H1 (cell line): ENCODE data around the gene GALNT17. TPM values are rescaled to one million over a fixed set of nuclear protein-coding genes. Genes with fewer than 3 reads are reported as not detected.

Source experiments
- CTCF ChIA-PET: fragments of 300-600 bp; sonication (Branson Sonifier 250); formaldehyde crosslinking; loops from one replicate; lab custom pipeline; 2021; ENCODE audit not compliant: partially characterized antibody; lab: Charles Lee
- POLR2A ChIA-PET: fragments of 300-600 bp; sonication (Branson Sonifier 250); formaldehyde crosslinking; loops from one replicate; lab custom pipeline; 2021; ENCODE audit warnings: inconsistent platforms; ENCODE audit not compliant: partially characterized antibody; lab: Charles Lee
- DNase-seq, 2 experiments: peaks; one replicate each; pipeline versions ENCODE4 v3.0.0 to v3.0.0-alpha.2; 2010 to 2022; ENCODE audit warnings: low spot score in 2 of 2, low read depth in 1 of 2, mixed read lengths in 1 of 2
- FAIRE-seq: peaks from 2 replicates; lab custom pipeline; 2011; peaks lifted over from hg19 to GRCh38; lab: Jason Lieb, UNC
- H2AFZ ChIP-seq: 2 replicates; pipeline ENCODE4 v1.8.1; 2012; ENCODE audit warnings: low read length, inconsistent platforms
- H2AK5ac ChIP-seq: 2 replicates; pipeline ENCODE4 v1.6.1; 2013; ENCODE audit warnings: low read depth, low read length
- H2BK120ac ChIP-seq: replicated peaks from 2 replicates; pipeline ENCODE3; 2013; ENCODE audit warnings: low read depth, low read length, inconsistent platforms
- H2BK12ac ChIP-seq: 2 replicates; pipeline ENCODE4 v1.6.1; 2013; ENCODE audit warnings: low read depth, low read length
- H2BK15ac ChIP-seq: 2 replicates; pipeline ENCODE4 v1.6.1; 2013; ENCODE audit warnings: low read length
- H2BK20ac ChIP-seq: 2 replicates; pipeline ENCODE4 v1.6.1; 2013; ENCODE audit warnings: low read length
- H2BK5ac ChIP-seq: 2 replicates; pipeline ENCODE4 v1.6.1; 2013; ENCODE audit warnings: low read depth, low read length
- H3K14ac ChIP-seq: 2 replicates; pipeline ENCODE4 v1.6.1; 2013; ENCODE audit warnings: inconsistent platforms; ENCODE audit not compliant: insufficient read length
- H3K18ac ChIP-seq: 2 replicates; pipeline ENCODE4 v1.6.1; 2013; ENCODE audit warnings: low read length; ENCODE audit errors: extremely low read depth
- H3K23ac ChIP-seq: 2 replicates; pipeline ENCODE4 v1.6.1; 2013; ENCODE audit warnings: inconsistent platforms; ENCODE audit not compliant: insufficient read length
- H3K23me2 ChIP-seq: 2 replicates; pipeline ENCODE4 v1.6.1; 2013; ENCODE audit warnings: low read depth, low read length
- H3K27ac ChIP-seq: 2 replicates; pipeline ENCODE4 v1.6.1; 2011; ENCODE audit warnings: low read depth, low read length, inconsistent platforms
- H3K27me3 ChIP-seq, 4 experiments: replicated peaks in 1 of 4; 1 replicate in 1 of 4; 2 replicates in 3 of 4; pipeline versions ENCODE4 v1.6.1 to v1.8.1; 2011 to 2013; ENCODE audit warnings: low read length in 3 of 4, mild to moderate bottlenecking in 3 of 4, inconsistent platforms in 2 of 4, mixed read lengths in 2 of 4, moderate library complexity in 1 of 4; ENCODE audit not compliant: control insufficient read depth in 3 of 4, insufficient read depth in 3 of 4; ENCODE audit errors: extremely low read depth in 1 of 4
- H3K36me3 ChIP-seq, 4 experiments: 2 replicates each; pipeline versions ENCODE4 v1.6.1 to v1.8.1; 2011 to 2013; ENCODE audit warnings: mild to moderate bottlenecking in 4 of 4, low read length in 3 of 4, moderate library complexity in 2 of 4, control low read depth in 1 of 4, inconsistent platforms in 1 of 4; ENCODE audit not compliant: insufficient read depth in 4 of 4, control insufficient read depth in 2 of 4
- H3K4ac ChIP-seq: replicated peaks from 2 replicates; pipeline ENCODE3; 2013; ENCODE audit warnings: low read length, low read depth, mixed read lengths, inconsistent platforms; ENCODE audit not compliant: insufficient read length
- H3K4me1 ChIP-seq, 4 experiments: replicated peaks in 1 of 4; 1 replicate in 1 of 4; 2 replicates in 3 of 4; pipeline versions ENCODE4 v1.6.1 to v1.8.1; 2011 to 2013; ENCODE audit warnings: low read length in 3 of 4, inconsistent platforms in 2 of 4, mixed read lengths in 1 of 4; ENCODE audit not compliant: insufficient read depth in 4 of 4, control insufficient read depth in 3 of 4
- H3K4me2 ChIP-seq, 2 experiments: 2 replicates each; pipeline versions ENCODE4 v1.6.1 to v1.8.1; 2011 to 2013; ENCODE audit warnings: low read depth in 2 of 2, low read length in 2 of 2, control low read depth in 1 of 2, inconsistent platforms in 1 of 2, mild to moderate bottlenecking in 1 of 2; ENCODE audit not compliant: insufficient read depth in 1 of 2
- H3K4me3 ChIP-seq, 4 experiments: fragments of 200-600, 300-600 bp in 1 of 4; sonication (generic), shearing (Covaris generic), sonication (Bioruptor Twin) in 1 of 4; 2 replicates each; pipeline versions ENCODE4 v1.5.1 to v1.8.1; 2011 to 2016; ENCODE audit warnings: low read length in 4 of 4, low read depth in 3 of 4, control low read depth in 2 of 4, inconsistent platforms in 2 of 4, mild to moderate bottlenecking in 2 of 4, mixed read lengths in 1 of 4, moderate library complexity in 1 of 4; ENCODE audit not compliant: insufficient read depth in 2 of 4; ENCODE audit errors: extremely low read depth in 1 of 4
- H3K56ac ChIP-seq: replicated peaks from 2 replicates; pipeline ENCODE3; 2013; ENCODE audit warnings: low read depth, mild to moderate bottlenecking, mixed read lengths, low read length, inconsistent platforms; ENCODE audit not compliant: insufficient read length
- H3K79me1 ChIP-seq: 2 replicates; pipeline ENCODE4 v1.6.1; 2013; ENCODE audit warnings: low read depth, low read length, control low read depth
- H3K79me2 ChIP-seq, 2 experiments: 2 replicates each; pipeline versions ENCODE4 v1.6.1 to v1.8.1; 2012 to 2013; ENCODE audit warnings: low read length in 2 of 2, mild to moderate bottlenecking in 2 of 2, inconsistent platforms in 1 of 2; ENCODE audit not compliant: insufficient read depth in 2 of 2, control insufficient read depth in 1 of 2
- H3K9ac ChIP-seq, 4 experiments: replicated peaks in 1 of 4; 1 replicate in 1 of 4; 2 replicates in 3 of 4; pipeline versions ENCODE4 v1.6.1 to v1.8.1; 2011 to 2013; ENCODE audit warnings: low read depth in 3 of 4, low read length in 3 of 4, control low read depth in 2 of 4, mild to moderate bottlenecking in 2 of 4, moderate library complexity in 2 of 4, inconsistent platforms in 1 of 4; ENCODE audit errors: extremely low read depth in 1 of 4
- H3K9me3 ChIP-seq, 2 experiments: 2 replicates each; pipeline versions ENCODE4 v1.6.1 to v1.8.1; 2012 to 2013; ENCODE audit warnings: mild to moderate bottlenecking in 2 of 2, moderate library complexity in 2 of 2, control low read depth in 1 of 2, inconsistent platforms in 1 of 2, low read depth in 1 of 2, low read length in 1 of 2, mixed read lengths in 1 of 2; ENCODE audit not compliant: insufficient read depth in 2 of 2
- H4K20me1 ChIP-seq, 2 experiments: replicated peaks in 1 of 2; 2 replicates each; pipeline versions ENCODE3 to v1.8.1; 2011 to 2013; ENCODE audit warnings: inconsistent platforms in 2 of 2, low read length in 2 of 2, mild to moderate bottlenecking in 1 of 2; ENCODE audit not compliant: insufficient read depth in 2 of 2, control insufficient read depth in 1 of 2
- H4K5ac ChIP-seq: 2 replicates; pipeline ENCODE4 v1.6.1; 2013; ENCODE audit warnings: low read length, low read depth, mixed read lengths, inconsistent platforms; ENCODE audit not compliant: insufficient read length
- H4K8ac ChIP-seq: 2 replicates; pipeline ENCODE4 v1.8.0; 2013; ENCODE audit warnings: mild to moderate bottlenecking, moderate library complexity, low read length, inconsistent platforms; ENCODE audit not compliant: insufficient read depth; ENCODE audit errors: extremely low read depth
- H4K91ac ChIP-seq: replicated peaks from 2 replicates; pipeline ENCODE3; 2013; ENCODE audit warnings: low read length, mixed read lengths, inconsistent platforms; ENCODE audit not compliant: insufficient read length
- RBBP5 ChIP-seq: IDR thresholded peaks from 2 replicates; pipeline ENCODE4 v1.7.1; 2012; ENCODE audit warnings: low read depth, mild to moderate bottlenecking, inconsistent platforms, low read length, moderate library complexity, borderline replicate concordance
- WGBS, 2 experiments: shearing (Covaris generic) in 1 of 2; methylation state at CpG; one replicate each; pipeline versions ENCODE4 v1.1.6 to v1.1.7; 2013 to 2015; ENCODE audit warnings: low lambda C conversion rate in 2 of 2, mixed read lengths in 2 of 2, inconsistent platforms in 1 of 2, low coverage in 1 of 2, missing lambda C conversion rate in 1 of 2; ENCODE audit not compliant: insufficient replicate concordance in 2 of 2, insufficient coverage in 1 of 2, insufficient read length in 1 of 2; ENCODE audit errors: extremely low coverage in 1 of 2, missing lambda C conversion rate in 1 of 2; 5-methylcytosine and 5-hydroxymethylcytosine counted together
- polyA plus RNA-seq, 7 experiments: library from polyadenylated mRNA; depleted of rRNA in 3 of 7; stranded (reverse) in 5 of 7; unstranded in 2 of 7; fragments of >200 nt in 5 of 7; fragments of 200-250 nt in 2 of 7; gene quantifications; 1 replicate in 5 of 7; 2 replicates in 1 of 7; 4 replicates in 1 of 7; pipeline versions ENCODE4 v1.2.1 to v1.2.3, GENCODE V29; 2011 to 2013; ENCODE audit warnings: missing spikeins in 2 of 7, mixed read lengths in 2 of 7
- total RNA-seq: library from RNA; stranded (reverse); fragmentation: NEBNext Ultra II Directional; extraction: Animal tissue kit (Norgen Biotek cat#: 25700); gene quantifications from 2 replicates; pipeline ENCODE4 v1.2.1, GENCODE V29; 2021

Gene GALNT17
- total and polyA plus RNA-seq, 2 of the 8 experiments (the other 6 are each of a cell fraction or from before 2014, with no cell fraction given), result 37.7 to 47.0 TPM

DNA sequence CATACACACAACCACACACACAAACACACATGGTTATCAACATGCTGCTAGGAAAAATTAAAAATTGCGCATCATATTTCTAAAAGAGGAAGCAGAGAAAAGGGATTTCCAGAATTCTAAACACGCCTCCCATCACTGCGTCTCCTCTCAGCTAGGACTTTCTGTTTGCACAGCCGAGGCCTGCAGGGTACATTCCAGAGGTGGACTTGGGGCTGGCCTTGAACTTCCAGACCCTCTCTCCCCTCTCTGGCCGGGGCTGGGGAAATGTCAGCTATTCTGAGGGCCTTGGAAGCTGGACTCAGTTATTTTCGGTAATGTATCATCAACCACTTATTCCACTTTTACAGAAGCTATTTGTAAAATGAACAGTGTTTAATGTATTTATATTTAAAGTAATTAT, 168.7 kb downstream of the GALNT17 start:
- DNase-seq (no peak), FAIRE-seq (no peak)
- Histone ChIP-seq H2BK12ac (no peak overlapping the region), H3K4me2 (no peak overlapping the region), H2BK120ac (no peak overlapping the region), H4K8ac (no peak overlapping the region), H3K27ac (no peak overlapping the region), H3K56ac (no peak overlapping the region), H3K18ac (no peak overlapping the region), H2BK15ac (no peak overlapping the region), H3K79me2 (peaks cover 0 to 65% of the 10 kb centered on the region in 2 experiments; a peak in 3 of 4 replicates), H4K91ac (no peak overlapping the region), H3K4ac (no peak overlapping the region), H3K14ac (no peak overlapping the region), H3K23ac (no peak overlapping the region), H3K4me1 (no peaks in the 10 kb centered on the region; a peak in 4 of 7 replicates), H3K9me3 (no peaks in the 10 kb centered on the region), H4K20me1 (peaks cover 0 to 2% of the 10 kb centered on the region in 2 experiments), H3K79me1 (peaks cover 4% of the 10 kb centered on the region), H4K5ac (no peak overlapping the region), H3K27me3 (no peaks in the 10 kb centered on the region), H3K9ac (no peak overlapping the region; a peak in 1 of 7 replicates), H2BK20ac (0 out of 2 replicates have a peak overlapping the region, but pooled peaks have one; percentile 5), H2AK5ac (no peak overlapping the region), H2BK5ac (no peak overlapping the region), H3K4me3 (no peak overlapping the region), H3K23me2 (no peaks in the 10 kb centered on the region), H2AFZ (no peak overlapping the region), H3K36me3 (no peaks in the 10 kb centered on the region)
- CTCF ChIA-PET, result interaction anchor here (0.9 kb wide), 1 partner anchor 8 kb away, joined by 3 read pairs; no protein-coding TSS in a partner anchor
- no peak for TF ChIP-seq RBBP5
- POLR2A ChIA-PET, result no interaction called here
- 92% methylated on average over 6 of the region's 6 CpGs; no CpG with 5 or more reads in 1 of the 2 experiments for WGBS, 2 experiments
